ENCODE results near the gene C20orf141.
"Not testable (repeated sequence)": the region's sequence is repeated elsewhere in the genome, so short reads cannot be mapped to it uniquely, and the experiment has no call there.

C20orf141 gene

DNA sequence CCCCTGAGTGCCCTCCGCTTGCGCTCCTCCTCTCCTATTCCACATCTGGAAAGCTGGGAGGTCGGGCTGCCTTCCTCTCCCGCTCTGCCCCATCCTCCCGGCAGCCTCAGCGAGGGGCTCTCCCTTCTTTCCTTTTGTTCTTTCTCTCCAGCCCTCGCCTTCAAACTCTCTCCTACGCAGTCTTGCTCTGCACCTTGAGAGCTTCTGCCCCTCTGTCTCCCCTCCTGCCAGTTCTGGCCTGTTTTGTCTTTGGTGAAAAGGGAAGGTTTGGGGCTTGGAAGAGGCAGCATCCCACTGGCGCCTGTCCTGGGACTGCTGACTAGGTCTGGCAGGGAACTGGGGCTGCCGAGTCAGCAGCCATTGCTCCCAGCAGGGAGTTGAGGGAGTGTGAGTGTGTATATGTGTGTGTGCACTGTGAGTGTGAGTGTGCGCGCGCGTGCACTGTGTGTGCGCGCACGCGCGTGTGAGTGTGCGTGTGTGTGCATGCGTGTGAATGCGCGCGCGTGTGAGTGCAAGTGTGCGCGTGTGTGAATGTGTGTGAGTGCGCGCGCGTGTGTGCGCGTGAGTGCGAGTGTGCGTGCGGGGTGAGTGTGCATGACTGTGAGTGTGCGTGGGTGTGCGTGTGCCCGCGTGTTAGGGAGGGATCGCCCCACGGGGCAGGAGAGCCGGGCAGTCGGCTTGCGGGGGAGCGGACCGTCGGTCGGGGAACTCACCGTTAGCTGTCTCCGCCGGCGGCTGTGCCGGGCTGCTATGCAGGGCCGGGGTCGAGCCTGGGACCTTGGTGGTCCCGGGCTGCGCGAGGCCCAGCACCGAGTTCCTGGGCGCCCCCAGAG, 14.9 kb upstream of the C20orf141 start:
- peak in 1 of 3 donors; percentile 20 for DNase-seq

DNA sequence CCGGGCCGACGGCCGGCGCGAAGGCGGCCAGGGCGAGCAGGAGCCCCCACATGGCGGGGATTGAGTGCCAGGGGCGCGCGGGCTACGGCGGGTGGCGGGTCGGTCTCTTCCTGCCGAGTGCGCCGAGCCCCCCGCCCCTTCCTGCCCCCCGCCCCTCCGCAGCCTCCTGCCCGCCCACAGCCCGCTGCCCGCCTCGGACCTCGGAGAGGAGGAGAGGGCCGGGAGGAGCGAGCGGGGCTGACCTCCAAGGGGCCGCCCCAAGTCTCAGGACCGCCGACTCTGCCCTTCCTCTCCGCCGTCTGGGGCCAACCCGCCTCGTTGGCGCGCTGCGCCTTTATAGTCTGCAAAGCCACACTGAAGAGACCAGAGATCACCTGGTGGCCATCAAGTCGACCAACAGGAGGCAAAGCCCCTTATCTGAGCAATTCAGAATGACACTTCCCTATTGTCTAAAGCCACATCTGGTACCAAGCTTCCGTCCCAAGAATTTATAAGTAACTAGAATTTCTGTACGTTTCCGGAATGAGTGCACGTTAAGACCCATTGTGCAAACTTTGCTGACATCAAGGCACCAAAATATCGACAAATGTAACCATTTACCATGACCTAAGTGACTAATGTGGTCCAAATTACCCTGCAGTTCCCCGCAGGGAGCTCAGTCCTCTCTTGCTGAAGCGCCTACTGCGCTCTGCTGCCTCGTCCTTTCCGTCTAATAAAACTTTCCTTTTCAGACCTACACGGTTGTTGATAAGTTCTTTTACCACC, 14.1 kb upstream of the C20orf141 start, which contains the start of gene CPXM1:
Gene CPXM1, minus strand, starts transcription at position 107 of the 765 bp plus-strand sequence. Its CDS starts 55 bp downstream, at position 52.
- peak; percentile 84 to 95 (median 85) for DNase-seq

DNA sequence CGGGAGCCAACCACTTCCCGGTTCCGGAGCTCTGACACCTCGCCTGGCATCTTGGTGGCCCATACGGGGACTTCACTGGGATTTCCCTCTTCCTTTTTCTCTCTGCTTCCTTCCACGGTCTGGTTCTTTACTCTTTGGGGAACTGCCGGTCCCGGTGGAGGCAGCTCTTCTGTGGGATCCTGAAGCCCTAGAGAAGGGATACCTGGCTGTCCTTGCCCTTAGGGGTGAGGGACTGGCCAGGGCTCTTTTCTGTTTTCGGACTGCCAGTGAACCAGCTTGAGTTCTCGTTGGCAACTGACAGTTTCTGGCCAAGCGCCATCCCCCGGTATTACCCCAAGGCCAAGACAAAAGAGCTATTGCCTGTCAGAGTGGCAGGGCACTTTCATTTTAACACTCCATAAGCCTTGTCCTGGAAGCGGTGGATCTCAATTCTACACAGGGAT, 13.5 kb upstream of the C20orf141 start:
- no peak for DNase-seq

DNA sequence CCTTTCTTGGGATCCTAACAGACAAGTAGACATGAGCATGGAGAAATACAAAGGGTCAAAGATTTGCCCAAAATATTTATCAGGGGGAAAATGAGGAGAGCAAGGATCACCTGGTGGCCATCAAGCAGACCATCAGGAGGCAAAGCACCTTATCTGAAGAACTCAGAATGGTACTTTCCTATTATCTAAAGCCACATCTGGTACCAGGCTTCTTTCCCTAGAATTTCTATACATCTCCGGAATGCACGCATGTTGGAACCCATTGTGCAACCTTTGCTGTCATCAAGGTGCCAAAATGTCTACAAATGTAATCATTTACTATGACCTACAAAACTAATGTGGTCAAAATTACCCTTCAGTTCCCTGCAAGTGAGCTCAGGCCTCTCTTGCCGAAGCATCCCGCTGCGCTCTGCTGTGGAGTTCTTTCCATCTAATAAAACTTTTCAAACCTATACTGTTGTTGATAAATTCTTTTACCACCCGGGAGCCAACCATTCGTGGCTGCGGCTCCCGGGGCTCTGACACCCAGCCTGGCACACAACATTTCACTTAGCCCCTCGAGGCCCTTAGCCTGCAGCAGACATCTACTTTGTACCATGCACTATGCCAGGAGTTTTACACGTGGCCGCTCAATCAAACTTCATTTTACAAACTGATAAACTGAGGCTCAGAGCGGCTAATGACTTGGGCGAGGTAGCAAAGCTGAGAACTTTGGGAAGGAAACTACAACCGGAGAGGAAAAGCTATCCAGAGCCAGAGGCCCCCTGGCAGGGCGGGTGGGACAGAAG, 10.6 kb upstream of the C20orf141 start:
- no peak for DNase-seq

DNA sequence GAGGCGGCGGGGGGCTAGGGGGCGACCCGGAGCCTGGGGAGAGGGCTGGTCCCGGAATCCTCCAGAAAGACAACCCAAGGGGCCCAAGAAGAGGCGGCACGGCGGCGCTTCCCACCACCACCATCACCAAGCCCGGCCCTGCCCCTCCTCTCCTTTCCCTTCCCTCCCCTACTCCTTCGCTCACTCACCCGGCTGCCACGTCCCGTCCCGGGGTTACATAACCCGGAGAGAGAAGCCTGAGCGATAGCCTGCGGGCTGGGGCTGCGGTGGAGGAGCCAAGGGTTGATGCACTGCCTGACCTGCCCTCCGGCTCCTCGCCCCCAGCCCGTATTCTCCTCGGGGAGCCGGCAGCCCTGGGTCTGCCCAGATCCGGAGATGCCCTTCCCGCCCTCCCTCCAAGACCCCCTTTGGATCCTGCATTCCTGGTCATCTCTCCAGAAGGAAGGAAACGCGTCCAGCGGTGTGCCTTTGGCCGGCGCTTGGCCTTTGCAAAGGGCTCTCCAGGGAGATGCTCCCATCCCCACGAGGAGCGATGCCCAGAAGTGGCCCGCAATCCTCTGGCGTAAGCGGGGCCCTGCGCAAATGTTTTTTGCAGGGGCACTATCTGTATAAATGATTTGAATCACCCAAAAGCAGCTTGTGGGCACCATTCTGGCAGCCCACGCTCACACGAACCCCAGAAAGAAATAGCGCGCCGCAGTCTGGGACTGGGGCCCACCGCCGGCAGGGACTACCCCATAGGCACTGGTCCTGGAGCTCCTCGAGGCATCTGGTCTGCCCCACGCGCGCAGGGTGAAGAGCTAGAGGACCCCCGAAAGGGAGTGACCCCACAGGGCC, 9.7 kb upstream of the C20orf141 start:
- DNase-seq, result peak in 1 of 3 donors; percentile 28

DNA sequence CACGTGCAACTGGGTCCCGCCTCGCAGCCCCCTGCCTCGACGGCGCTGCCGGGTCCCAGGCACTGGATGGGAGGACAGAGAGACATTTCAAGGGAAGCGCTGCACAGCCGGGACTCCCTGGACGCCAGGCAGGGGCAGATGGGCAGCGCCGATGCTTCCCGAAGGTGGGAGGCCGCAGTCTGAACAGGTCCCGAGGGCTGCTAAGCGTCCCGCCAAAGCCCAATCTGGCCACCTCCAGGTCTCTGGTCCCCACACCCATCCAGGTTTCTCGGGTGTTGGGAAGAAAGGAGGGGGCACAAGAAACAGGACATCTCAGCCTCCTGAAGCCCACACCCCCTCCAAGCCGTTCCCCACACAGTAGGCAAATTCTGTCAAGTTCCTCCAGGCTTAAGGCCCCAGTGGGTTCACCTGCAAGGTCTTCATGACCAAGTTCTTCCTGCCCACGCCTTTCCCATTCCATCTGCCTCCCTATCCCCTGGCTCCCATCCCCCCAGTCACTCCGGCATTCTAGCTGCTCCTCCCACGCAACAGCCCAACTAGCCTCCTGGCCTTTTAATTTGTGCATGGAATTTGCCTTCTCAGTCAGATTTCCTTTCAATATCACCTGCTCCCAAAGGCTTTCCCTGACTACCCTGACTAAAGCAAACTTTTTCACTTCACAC, 9.0 kb upstream of the C20orf141 start:
- no peak for DNase-seq

DNA sequence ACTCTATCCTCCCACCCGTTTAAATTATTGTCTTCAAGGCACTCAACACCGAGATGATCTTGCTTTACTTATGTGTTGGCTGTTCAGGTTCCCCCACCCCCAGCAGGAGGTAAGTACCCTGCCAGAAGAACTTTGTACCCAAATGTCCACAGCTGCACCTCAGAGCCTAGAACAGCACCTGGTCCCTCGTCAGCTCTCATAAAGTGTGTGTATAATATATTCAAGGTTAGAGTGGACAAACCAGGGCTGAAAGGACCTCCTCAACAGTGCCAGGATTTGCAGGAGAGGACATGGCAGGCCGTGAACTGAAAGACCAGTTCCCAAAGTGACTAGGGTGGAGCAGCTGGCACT, 8.5 kb upstream of the C20orf141 start:
- DNase-seq, result no peak

DNA sequence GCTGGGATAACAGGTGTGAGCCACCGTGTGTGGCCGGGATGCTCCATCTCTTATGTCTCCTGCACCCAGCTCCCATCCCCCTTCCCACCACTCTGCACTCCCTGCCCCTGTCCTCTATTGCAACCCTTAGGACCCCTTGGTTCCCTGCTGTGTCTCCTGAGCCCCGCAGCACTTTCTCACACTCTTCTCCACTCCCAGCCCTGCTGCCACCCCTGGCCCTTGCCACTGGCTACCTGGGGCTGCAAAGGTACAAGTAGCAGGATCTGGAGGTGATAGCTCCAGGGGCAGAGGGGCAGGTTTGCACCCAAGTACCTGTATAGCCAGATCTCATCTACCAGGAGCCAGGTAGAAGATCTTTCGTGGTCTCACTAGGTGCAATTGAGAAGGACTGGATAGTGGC, 7.8 kb upstream of the C20orf141 start:
- DNase-seq, result no peak

DNA sequence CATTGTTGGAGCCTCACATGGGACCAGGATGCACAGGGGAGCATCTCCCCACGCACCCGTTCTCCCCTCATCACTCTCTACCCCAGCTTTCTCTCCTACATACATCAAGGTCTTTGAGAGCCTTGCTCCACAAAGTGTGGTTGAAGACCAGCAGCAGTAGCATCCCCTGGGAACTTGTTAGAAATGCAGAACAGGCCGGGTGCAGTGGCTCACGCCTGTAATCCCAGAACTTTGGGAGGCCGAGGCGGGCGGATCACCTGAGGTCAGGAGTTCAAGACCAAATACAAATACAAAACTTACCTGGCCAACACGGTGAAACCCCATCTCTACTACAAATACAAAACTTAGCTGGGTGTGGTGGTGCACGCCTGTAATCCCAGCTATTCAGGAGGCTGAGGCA, 6.9 kb upstream of the C20orf141 start:
- not testable (repeated sequence) for DNase-seq

DNA sequence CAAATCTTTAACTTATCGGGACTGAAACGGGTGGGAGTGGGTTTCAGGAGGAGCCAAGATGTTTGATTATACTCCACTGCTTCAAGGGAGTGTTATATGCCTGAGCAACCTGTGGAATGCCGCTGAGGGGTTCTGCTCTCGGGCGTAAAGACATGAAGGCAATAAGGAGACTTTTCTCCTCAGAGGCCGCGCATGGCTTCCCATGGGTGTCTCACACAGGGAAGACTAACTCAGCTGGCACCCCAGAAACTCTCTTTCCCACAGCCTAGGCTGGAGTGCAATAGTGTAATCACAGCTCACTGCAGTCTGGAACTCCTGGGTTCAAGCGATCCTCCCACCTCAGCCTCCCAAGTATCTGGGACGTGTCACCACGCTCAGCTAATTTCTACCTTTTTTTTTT, 5.1 kb upstream of the C20orf141 start:
- DNase-seq, result no peak

DNA sequence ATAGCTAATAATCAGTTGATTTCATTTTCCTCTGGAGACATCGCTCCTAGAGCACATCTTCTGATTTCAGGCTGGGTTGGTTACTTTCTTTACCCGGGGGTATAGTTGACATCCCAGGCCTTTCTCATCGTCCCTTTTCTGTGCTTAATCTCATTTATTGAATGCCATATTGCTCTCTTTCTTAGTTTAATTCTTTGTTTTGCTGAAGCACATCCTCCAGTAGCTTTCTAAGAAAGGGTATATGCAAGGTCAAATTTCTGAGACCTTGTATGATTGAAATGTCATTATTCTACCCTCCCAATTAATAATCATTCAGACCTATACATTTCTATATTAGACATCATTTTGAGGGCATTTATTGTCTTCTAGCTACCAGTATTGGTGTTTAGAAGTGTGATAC, 2.6 kb upstream of the C20orf141 start:
- DNase-seq, result no peak

DNA sequence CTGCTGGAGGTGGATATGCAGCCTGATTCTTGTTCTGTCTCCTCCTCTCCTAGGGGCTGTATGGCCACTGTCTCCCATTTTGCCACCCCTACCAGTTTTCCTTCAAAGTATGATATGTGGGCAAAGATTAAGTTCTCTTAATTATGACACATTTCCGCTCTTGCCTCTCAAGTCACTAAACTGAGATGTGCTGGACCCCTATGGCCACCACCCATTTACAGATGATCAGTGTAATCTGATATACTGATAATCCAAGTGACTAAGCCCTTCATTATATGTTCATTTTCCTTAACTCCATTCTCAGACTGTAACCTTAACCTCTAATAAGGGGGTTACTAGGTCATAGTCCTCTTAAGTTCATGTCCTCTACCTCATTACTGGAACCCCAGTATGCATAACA, 711 bp upstream of the C20orf141 start:
- no peak for DNase-seq

DNA sequence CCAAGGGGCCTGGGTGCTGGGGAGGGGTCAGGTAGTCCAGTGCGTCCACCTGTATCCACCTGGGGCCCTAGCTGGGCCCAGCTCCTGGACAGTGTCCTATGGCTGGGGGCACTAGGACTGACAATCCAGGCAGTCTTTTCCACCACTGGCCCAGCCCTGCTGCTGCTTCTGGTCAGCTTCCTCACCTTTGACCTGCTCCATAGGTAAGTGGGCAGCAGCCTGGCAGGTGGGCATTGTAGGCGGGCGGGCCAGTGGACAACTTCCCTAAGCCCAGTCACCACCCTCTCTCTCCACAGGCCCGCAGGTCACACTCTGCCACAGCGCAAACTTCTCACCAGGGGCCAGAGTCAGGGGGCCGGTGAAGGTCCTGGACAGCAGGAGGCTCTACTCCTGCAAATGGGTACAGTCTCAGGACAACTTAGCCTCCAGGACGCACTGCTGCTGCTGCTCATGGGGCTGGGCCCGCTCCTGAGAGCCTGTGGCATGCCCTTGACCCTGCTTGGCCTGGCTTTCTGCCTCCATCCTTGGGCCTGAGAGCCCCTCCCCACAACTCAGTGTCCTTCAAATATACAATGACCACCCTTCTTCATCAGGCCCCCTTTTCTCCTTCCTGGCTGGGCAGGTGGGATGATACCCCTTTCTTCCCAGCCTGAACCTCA, 584 bp downstream of the C20orf141 start:
- DNase-seq, result no peak

DNA sequence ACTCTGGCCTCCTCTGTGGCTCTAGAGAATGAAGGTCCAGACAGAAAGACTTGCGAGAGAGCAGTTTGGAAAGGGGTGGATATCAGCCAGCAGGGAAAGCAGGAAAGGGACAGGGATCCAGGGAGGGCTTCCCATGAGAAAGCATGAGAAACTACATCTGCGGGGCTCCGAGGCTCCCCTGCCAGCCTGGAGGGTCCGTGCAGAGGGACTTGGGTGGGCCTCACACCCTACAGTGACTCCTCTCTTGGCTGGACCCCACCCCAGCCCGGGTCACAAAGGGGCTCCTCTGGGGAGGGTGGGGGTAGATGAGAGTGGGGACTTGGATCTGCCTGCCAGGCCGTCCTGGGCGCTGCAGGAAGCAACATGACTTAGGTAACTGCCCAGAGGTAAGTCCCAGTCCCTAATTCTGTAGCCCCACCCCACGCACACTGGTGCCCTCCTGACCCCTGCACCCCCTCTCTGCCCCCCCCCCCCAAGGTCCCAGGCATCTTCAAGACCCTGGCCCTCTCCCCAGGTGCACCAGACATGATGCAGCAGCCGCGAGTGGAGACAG, 1.3 kb downstream of the C20orf141 start, which contains the start of gene TMEM239:
Gene TMEM239, plus strand, starts transcription at position 335 of the 553 bp plus-strand sequence. Its CDS starts 191 bp downstream, at position 526.
- DNase-seq, result no peak

DNA sequence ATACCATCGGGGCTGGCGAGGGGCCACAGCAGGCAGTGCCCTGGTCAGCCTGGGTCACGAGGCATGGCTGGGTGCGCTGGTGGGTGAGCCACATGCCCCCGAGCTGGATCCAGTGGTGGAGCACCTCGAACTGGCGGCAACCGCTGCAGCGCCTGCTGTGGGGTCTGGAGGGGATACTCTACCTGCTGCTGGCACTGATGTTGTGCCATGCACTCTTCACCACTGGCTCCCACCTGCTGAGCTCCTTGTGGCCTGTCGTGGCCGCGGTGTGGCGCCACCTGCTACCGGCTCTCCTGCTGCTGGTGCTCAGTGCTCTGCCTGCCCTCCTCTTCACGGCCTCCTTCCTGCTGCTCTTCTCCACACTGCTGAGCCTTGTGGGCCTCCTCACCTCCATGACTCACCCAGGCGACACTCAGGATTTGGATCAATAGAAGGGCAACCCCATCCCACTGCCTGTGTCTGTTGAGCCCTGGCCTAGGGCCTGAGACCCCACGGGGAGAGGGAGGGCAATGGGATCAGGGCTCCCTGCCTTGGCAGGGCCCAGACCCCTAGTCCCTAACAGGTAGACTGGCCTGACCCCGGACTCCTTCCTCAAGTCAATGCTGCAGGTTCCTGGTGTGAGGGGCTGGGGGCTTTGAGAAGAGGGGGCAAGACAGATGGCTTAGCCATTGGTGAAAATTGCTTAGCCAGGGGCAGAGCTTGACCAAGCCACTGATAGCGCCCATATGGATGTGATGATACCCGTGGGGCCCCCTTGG, 2.0 kb downstream of the C20orf141 start:
- no peak for DNase-seq

DNA sequence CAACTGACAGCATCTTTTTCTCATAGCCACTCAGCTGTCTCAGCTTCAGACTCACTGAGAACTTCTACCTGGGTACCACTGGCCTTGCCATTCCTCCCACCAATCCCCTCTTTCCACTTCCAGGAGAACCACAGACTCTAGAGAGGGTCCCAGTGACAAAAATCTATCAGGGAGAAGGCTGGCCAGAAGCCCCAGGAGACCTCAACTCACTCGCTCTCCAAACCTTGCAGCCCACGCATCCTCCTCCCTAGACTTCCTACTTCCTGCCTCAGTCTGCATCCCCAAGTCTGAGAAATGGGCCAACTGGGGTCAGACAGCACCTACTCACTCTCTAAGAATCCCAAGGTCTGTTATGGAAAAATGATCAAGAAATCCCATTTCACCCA, 2.5 kb downstream of the C20orf141 start:
- no peak for DNase-seq

DNA sequence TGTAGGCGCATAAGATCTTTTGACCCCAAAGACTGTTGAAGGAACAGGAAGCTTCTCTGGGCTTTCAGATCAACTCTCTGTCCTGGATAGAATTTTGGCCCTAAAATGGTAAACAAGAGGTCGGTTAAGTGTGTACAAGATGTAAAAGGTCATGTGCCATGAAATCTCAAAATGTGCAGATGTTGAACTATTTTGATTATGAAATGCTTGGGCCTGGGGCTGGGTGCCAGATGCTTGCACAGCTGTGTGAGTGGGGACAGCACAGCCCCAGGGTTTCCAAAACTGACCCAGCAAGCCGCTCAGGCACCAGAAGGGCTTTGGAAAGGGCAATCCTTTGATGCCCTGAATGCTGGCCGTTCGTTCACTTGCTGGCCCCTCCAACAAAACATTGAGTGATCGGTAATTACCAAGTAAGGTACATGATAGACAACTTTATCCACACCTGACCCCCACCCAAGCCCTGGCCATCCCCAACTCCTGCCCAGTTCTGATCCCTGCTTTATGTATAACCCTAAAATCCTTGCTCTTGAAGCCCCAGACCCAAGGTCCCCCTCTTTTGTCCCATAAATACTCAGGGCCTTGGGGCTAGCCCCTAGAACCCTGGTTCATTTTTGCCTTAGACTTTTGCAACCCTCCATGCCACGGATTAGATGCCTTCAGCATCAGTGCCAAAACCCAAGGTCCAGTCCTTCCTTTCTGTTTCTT, 3.3 kb downstream of the C20orf141 start:
- no peak for DNase-seq

DNA sequence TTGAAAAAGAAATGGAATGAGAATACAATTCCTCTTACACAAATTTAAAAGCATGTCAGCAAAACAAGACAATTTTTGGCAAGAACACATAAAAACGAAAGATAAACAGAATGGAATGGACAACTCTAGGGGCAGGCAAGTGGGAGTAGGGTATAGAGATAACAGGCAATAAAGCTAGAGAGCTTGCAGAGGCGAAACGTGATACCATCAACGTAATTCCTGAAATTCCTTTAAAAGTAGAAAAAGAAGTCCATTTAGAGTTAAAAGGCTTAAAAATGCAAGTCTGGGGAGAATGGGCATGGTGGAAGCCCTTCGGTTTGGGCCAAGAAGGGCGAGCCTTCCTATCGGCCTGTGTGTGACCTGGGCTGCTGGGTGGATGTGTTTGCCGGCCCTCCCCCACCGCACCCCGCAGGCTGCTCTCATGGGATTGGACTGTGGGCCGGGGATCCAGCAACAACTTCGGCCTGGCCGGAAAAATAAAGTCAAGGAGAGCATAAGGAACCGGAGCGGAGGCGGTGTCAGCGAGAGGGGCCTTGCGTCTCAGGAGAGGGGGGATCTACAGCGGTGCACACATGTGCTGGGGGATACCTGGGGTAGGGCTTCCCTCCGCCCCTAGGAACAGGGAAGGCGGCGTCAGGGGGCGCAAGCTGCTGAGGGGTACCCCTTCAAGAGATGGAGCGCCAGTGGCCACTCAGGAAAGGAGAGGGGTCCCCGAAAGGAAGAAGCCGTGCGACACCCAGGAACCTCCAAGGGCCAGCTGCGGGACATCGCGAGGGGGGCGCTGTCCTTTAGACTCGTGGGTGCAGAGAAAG, 5.5 kb downstream of the C20orf141 start:
- no peak for DNase-seq
